ENCODE data around the gene GABRA4. TPM values are rescaled to one million over a fixed set of nuclear protein-coding genes. Genes with fewer than 3 reads are reported as not detected.

Gene GABRA4
- total RNA-seq, 4 donors from 2014 or later = 0.08 TPM; not detected in 3

GRCh38 chr4:46980851-46981250 lies 12.5 kb downstream of the GABRA4 start:
- intact Hi-C loops (cut with DNase I) = no loop called here
- TF ChIP-seq POLR2A (IDR thresholded peaks at IDR 0.05) = no peak
- TF ChIP-seq, protein P1, sequence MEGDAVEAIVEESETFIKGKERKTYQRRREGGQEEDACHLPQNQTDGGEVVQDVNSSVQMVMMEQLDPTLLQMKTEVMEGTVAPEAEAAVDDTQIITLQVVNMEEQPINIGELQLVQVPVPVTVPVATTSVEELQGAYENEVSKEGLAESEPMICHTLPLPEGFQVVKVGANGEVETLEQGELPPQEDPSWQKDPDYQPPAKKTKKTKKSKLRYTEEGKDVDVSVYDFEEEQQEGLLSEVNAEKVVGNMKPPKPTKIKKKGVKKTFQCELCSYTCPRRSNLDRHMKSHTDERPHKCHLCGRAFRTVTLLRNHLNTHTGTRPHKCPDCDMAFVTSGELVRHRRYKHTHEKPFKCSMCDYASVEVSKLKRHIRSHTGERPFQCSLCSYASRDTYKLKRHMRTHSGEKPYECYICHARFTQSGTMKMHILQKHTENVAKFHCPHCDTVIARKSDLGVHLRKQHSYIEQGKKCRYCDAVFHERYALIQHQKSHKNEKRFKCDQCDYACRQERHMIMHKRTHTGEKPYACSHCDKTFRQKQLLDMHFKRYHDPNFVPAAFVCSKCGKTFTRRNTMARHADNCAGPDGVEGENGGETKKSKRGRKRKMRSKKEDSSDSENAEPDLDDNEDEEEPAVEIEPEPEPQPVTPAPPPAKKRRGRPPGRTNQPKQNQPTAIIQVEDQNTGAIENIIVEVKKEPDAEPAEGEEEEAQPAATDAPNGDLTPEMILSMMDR (IDR thresholded peaks at IDR 0.05) = no peak
- H3K4me1 ChIP-seq = no peaks in the 10 kb centered on the region
- no peaks in the 10 kb centered on the region for H3K27me3 ChIP-seq
- no peak overlapping the region for H3K27ac ChIP-seq
- 86 to 87% methylated on average over 4 of the region's 4 CpGs for WGBS, 2 donors
- no peak overlapping the region for H3K4me3 ChIP-seq (replicated peaks in 1 of 3)
- no peak for DNase-seq
- H3K36me3 ChIP-seq = no peaks in the 10 kb centered on the region
- H3K9me3 ChIP-seq = no peaks in the 10 kb centered on the region

DNA sequence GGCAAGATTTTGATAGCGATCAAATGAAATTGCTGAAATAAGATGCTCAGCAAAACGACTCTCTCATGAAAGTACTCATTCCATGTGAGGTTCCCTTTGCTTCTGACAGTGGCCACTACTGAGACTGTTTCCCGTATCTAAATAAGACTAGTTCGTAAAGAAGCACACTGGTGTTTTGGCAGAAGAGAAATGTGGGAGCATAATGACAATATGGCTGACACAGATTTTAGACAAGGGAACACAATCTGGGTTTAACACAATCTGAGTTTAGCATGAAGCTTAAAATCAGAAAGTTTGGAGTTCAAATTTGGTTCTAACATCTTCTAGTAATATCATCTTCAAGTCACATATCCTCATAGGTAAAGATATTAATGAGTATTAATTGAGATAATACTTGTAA lies 13.7 kb downstream of the GABRA4 start:
- Histone ChIP-seq H3K27ac (no peak overlapping the region), H3K27me3 (no peaks in the 10 kb centered on the region), H3K4me1 (no peaks in the 10 kb centered on the region), H3K36me3 (no peaks in the 10 kb centered on the region), H3K9me3 (no peaks in the 10 kb centered on the region), H3K4me3 (replicated peaks in 1 of 3) (no peak overlapping the region)
- 87 to 91% methylated on average over 4 of the region's 4 CpGs for WGBS, 2 donors
- intact Hi-C loops (cut with DNase I) = no loop called here
- DNase-seq = no peak
- no peak for TF ChIP-seq POLR2A (IDR thresholded peaks at IDR 0.05)
- TF ChIP-seq, protein P1 (IDR thresholded peaks at IDR 0.05) = no peak

DNA sequence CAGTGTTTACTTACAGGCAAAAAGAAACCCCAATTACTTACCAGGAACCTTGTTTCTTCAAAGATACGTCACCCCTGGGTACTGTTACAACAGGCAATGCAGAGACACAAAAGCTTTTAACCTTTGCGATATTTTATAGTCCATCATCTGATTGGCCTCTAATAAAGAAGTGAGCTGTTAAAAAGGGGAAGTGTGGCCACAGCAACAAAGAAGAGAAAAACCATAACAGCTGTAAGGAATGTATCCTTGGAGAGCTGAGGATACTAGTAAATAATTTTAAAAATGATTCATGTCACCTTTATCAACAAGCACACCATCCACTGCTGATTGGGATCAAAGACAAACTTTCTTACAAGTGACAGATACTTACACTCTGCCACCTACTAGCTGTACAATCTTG lies 14.1 kb downstream of the GABRA4 start:
- Histone ChIP-seq H3K27ac (no peak overlapping the region), H3K9me3 (no peaks in the 10 kb centered on the region), H3K4me3 (replicated peaks in 1 of 3) (no peak overlapping the region), H3K4me1 (no peaks in the 10 kb centered on the region), H3K27me3 (no peaks in the 10 kb centered on the region), H3K36me3 (no peaks in the 10 kb centered on the region)
- intact Hi-C loops (cut with DNase I) = no loop called here
- DNase-seq = no peak
- TF ChIP-seq POLR2A (IDR thresholded peaks at IDR 0.05) = no peak
- TF ChIP-seq, protein P1 (IDR thresholded peaks at IDR 0.05) = no peak
- 85% methylated on average over 2 of the region's 2 CpGs for WGBS, 2 donors

- TF ChIP-seq, protein P1 (IDR thresholded peaks at IDR 0.05) = no peak
- no peak for TF ChIP-seq POLR2A (IDR thresholded peaks at IDR 0.05)
- Histone ChIP-seq H3K27ac (no peak overlapping the region), H3K9me3 (no peaks in the 10 kb centered on the region), H3K4me3 (replicated peaks in 1 of 3) (no peak overlapping the region), H3K36me3 (no peaks in the 10 kb centered on the region), H3K4me1 (no peaks in the 10 kb centered on the region), H3K27me3 (no peaks in the 10 kb centered on the region)
- 91 to 96% methylated on average over 2 of the region's 2 CpGs for WGBS, 2 donors
- intact Hi-C loops (cut with DNase I) = no loop called here
- no peak for DNase-seq
Measured at GRCh38 chr4:46977245-46977644, 16.1 kb downstream of the GABRA4 start.

DNA sequence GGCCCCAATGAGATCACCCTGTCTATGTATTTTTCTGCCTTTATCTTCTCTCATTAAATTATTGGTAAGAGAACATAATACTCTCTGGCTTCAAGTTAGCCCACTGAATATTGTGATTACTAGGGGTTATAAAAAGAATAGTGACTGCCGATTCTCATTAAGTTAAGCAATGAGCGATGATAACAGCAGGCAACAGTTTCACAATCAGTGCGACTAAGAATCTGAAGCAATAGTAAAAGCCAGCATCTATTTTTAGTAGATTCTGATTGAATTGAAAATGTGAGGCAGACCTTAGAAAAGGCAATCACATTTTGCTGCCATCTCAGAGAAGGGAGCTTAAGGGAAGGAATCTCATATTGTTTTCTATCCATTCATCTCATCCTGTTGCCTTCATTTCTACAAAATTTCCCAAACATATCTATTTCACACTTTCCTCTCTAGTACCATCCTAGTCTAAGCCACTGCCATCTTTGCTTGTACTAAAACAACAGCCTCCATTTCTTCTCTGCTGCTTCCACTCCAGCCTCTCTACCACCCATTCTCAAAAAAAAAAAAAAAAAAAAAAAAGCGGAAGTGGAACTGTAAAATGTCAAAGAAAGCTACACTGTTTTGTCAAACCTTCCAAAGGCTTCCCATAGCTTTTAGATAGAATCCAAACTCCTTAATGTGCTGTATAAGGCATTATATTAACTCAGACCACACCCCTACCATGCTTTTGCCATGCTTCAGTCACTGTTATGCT lies 17.4 kb downstream of the GABRA4 start:
- 85 to 90% methylated on average over 4 of the region's 4 CpGs for WGBS, 2 donors
- no peak for TF ChIP-seq POLR2A (IDR thresholded peaks at IDR 0.05)
- no peaks in the 10 kb centered on the region for H3K27me3 ChIP-seq
- H3K27ac ChIP-seq = no peak overlapping the region
- intact Hi-C loops (cut with DNase I) = no loop called here
- H3K9me3 ChIP-seq = no peaks in the 10 kb centered on the region
- no peaks in the 10 kb centered on the region for H3K4me1 ChIP-seq
- H3K4me3 ChIP-seq (replicated peaks in 1 of 3) = no peak overlapping the region
- no peak for DNase-seq
- no peaks in the 10 kb centered on the region for H3K36me3 ChIP-seq
